Activated T-helper 2 cell treated with anti-CD3 and anti-CD28 coated beads, Interferon-gamma antibody, Interleukin-2, Interleukin-4, amounts not matched to agents 10 μg/mL and 5 μg/mL and 100 μg/mL, durations not matched to agents 14 hours and 24 hours and 36 hours (primary cell): ENCODE measurements around the gene CT47A1. TPM values are rescaled to one million over a fixed set of nuclear protein-coding genes. Genes with fewer than 3 reads are reported as not detected.
"Not testable (repeated sequence)": the region's sequence is repeated elsewhere in the genome, so short reads cannot be mapped to it uniquely, and the experiment has no call there.

ENCODE experiments used
- DNase-seq: peaks from one replicate; pipeline ENCODE4 v3.0.0; 2021; ENCODE audit warnings: low spot score
- H3K27ac Mint-ChIP-seq: one replicate; pipeline ENCODE4 v1.8.0; 2021; ENCODE audit warnings: mixed read lengths
- H3K27me3 Mint-ChIP-seq: one replicate; pipeline ENCODE4 v1.8.0; 2021; ENCODE audit warnings: low read depth, mixed read lengths
- H3K36me3 Mint-ChIP-seq: one replicate; pipeline ENCODE4 v1.8.0; 2021; ENCODE audit warnings: low read depth, mixed read lengths
- H3K4me1 Mint-ChIP-seq: one replicate; pipeline ENCODE4 v1.8.0; 2021; ENCODE audit warnings: low read depth, mixed read lengths
- H3K4me3 Mint-ChIP-seq: one replicate; pipeline ENCODE4 v1.8.0; 2021; ENCODE audit warnings: low read depth, mild to moderate bottlenecking, moderate library complexity, mixed read lengths
- H3K9me3 Mint-ChIP-seq: one replicate; pipeline ENCODE4 v1.8.0; 2021; ENCODE audit warnings: mixed read lengths
- intact Hi-C: fragments of 100-400 bp; cut with micrococcal nuclease; formaldehyde crosslinking; loops from one replicate; pipeline ENCODE4 v1.15.1; 2023
- total RNA-seq: library from RNA; stranded (reverse); gene quantifications from 2 replicates; pipeline ENCODE4 v1.2.3, GENCODE V29; 2022

The CT47A1 gene
- not detected in 2 replicates for total RNA-seq

DNA sequence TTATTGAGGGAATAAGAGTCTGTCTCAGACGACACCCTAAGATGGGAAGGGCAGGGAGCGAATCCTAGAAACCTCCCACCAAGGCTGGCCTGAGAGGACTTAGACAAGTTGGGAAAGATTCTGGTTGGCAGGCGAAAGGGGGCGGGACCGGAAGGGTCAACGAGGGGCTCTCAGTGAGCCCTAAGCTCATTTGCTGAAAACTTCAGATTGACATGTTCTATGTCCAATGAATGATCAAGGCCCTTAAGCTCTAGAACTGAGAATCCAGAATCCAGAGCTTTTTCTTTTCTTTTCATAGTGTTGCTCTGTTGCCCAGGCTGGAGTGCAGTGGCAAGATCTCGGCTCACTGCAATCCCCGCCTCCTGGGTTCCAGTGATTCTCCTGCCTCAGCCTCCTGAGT lies at the start of gene CT47A1:
Gene CT47A1 (minus strand): TSS at position 101 of the 400 bp plus-strand sequence. CDS start 231 bp downstream, outside the sequence.
- H3K9me3 Mint-ChIP-seq, DNase-seq, intact Hi-C loops, H3K4me1 Mint-ChIP-seq, H3K36me3 Mint-ChIP-seq, H3K27me3 Mint-ChIP-seq, H3K27ac Mint-ChIP-seq, H3K4me3 Mint-ChIP-seq: not testable (repeated sequence)

DNA sequence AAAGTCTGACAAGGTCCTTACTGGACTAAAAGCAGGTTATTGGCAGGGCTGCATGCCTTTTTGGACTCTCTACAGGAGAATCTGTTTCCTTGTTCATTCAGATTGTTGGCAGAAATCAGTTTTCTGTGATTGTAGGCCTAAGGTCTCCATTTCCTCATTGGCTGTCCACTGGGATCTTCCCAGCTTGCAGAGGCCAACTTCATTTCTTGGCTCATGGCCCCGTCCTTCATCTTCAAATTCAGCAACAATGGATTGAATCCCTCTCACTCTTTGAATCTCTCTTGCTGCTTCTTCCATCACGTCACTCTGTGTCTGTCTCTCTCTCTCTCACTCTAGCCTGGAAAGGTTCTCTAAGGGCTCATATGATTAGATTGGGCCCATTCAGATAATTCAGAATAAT lies 47.0 kb upstream of the CT47A1 start:
- no peak overlapping the region for H3K4me3 Mint-ChIP-seq
- intact Hi-C loops: no loop called here
- H3K27me3 Mint-ChIP-seq: no peaks in the 10 kb centered on the region
- peaks cover 7% of the 10 kb centered on the region for H3K4me1 Mint-ChIP-seq
- DNase-seq: no peak
- no peaks in the 10 kb centered on the region for H3K36me3 Mint-ChIP-seq
- no peaks in the 10 kb centered on the region for H3K9me3 Mint-ChIP-seq
- no peak overlapping the region for H3K27ac Mint-ChIP-seq

DNA sequence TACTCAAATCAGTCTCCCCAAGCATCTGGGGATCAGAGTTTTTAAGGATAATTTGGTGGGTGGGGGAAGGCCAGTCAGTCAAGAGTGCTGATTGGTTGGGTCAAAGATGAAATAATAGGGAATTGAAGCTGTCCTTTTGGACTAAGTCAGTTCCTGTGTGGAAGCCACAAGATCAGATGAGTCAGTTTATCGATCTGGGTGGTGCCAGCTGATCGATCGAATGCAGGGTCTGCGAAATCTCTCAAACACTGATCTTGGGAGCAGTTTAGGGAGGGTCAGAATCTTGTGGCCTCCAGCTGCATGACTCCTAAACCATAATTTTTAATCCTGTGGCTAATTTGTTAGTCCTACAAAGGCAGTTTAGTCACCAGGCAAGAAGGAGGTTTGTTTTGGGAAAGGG lies 44.5 kb upstream of the CT47A1 start:
- H3K4me1 Mint-ChIP-seq: no peaks in the 10 kb centered on the region
- H3K9me3 Mint-ChIP-seq: no peaks in the 10 kb centered on the region
- no peaks in the 10 kb centered on the region for H3K27me3 Mint-ChIP-seq
- H3K4me3 Mint-ChIP-seq: no peak overlapping the region
- intact Hi-C loops: no loop called here
- no peaks in the 10 kb centered on the region for H3K36me3 Mint-ChIP-seq
- DNase-seq: no peak
- no peak overlapping the region for H3K27ac Mint-ChIP-seq

DNA sequence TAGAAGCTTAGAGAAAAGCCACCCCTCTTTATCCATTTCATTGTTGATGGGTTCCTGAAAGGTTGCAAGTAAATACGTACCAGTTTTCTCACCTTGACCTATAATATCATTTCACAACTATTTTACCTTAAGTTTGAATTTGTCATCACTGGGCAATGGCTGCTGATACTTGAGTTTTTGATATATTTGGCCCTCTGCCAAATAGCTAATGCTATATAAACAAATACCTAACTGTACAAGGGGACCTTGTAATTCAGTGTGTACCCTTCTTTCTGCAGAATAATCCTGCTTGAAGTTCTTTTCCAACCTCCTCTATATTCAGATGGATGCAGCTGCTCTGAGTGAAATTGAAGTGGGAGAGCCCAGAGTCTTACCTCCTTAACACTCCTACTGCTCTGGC lies 42.9 kb upstream of the CT47A1 start:
- Mint-ChIP-seq H3K36me3 (no peaks in the 10 kb centered on the region), H3K9me3 (no peaks in the 10 kb centered on the region), H3K4me3 (no peak overlapping the region), H3K27me3 (no peaks in the 10 kb centered on the region), H3K4me1 (no peaks in the 10 kb centered on the region), H3K27ac (no peak overlapping the region)
- intact Hi-C loops: no loop called here
- no peak for DNase-seq

DNA sequence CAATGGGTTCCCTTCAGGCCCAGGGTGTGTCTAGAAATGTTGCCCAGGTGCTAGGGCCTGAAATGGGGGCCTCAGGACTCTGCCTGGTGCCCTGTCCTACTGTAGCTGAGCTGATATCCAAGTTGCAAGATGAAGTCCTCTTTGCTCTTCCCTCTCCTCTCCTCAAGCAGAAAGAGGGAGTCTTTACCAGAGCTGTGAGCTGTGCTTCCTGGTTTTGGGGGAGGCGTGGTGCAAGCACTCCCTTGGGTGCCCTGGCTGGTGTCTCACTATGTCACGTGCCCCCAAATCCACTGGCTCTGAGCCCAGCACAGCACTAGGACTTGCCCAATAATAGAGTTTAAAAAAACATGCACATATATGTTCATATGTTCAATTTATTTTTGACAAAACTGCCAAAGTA lies 29.3 kb upstream of the CT47A1 start:
- DNase-seq: no peak
- no peaks in the 10 kb centered on the region for H3K27me3 Mint-ChIP-seq
- H3K27ac Mint-ChIP-seq: no peak overlapping the region
- no peaks in the 10 kb centered on the region for H3K9me3 Mint-ChIP-seq
- intact Hi-C loops: no loop called here
- no peak overlapping the region for H3K4me3 Mint-ChIP-seq
- H3K36me3 Mint-ChIP-seq: no peaks in the 10 kb centered on the region
- no peaks in the 10 kb centered on the region for H3K4me1 Mint-ChIP-seq

DNA sequence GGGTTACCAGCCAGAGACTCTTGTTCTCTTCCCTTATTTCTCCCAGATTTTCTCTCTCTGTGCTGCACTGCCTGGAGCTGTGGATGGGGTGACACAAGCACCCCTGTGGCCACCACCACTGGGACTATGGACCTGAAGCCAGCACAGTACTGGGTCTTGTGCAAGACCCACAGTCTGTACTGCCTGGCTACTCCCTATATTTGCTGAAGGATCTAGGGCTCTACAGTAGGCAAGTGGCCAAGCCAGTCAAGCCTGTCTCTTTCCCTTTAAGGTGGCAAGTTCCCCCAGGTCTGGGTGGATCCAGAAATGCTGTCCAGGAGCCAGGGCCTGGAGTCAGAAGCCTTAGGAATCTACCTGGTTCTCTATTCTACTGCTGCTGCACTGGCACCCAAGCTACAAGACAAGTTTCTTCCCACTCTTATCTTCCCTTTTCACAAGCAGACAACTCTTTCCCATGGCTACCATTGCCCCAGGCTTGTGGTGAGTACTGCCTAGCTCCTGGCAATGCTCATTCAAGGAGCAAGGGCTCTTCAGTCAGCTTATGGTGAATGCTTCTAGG lies 28.4 kb upstream of the CT47A1 start:
- intact Hi-C loops: no loop called here
- Mint-ChIP-seq H3K9me3 (no peaks in the 10 kb centered on the region), H3K27me3 (no peaks in the 10 kb centered on the region), H3K4me1 (no peaks in the 10 kb centered on the region), H3K36me3 (no peaks in the 10 kb centered on the region), H3K27ac (no peak overlapping the region), H3K4me3 (no peak overlapping the region)
- DNase-seq: no peak

DNA sequence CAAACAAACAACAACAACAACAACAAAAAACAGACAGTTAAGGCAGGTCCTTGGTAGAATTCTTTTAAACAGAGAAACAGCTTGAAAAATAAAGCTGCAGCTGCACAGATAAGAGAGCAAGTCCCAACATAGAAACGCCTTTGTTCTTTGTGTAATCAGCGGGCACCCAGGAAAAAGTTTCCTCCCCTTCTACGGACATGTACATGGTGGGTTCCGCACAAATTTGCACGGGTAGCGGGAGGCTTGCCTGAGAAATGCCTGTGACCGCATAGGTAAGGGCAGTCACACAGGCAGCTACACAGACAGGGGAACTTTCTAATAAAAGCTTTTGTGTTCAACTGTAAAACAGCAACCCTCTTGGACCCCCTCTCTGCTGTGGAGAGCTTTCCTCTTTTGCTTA lies 25.7 kb upstream of the CT47A1 start:
- Mint-ChIP-seq H3K36me3 (no peaks in the 10 kb centered on the region), H3K27me3 (no peaks in the 10 kb centered on the region), H3K4me3 (no peak overlapping the region), H3K9me3 (peaks cover under 1% of the 10 kb centered on the region), H3K4me1 (peaks cover 4% of the 10 kb centered on the region), H3K27ac (no peak overlapping the region)
- DNase-seq: no peak
- intact Hi-C loops: no loop called here

DNA sequence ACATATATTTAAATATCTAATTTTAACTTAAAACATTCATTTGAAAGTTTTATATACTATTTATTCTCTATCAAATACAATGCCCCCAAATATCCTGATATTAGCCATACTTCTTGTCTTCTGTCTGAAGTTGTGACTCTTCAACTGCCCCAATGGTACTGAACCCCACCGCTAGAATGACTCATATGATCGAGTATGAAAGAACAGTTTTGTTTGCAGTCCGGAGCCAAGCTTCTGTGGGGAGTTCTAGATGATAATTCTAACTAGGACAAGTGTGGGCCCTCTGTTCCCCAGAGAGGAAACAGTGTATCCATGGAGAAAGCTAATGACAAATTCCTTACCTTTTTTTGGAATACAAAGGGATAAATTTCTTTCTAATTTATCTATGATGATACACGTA lies 24.7 kb upstream of the CT47A1 start:
- H3K27me3 Mint-ChIP-seq: no peaks in the 10 kb centered on the region
- peaks cover 4% of the 10 kb centered on the region for H3K9me3 Mint-ChIP-seq
- intact Hi-C loops: no loop called here
- H3K4me1 Mint-ChIP-seq: peaks cover 4% of the 10 kb centered on the region
- no peaks in the 10 kb centered on the region for H3K36me3 Mint-ChIP-seq
- H3K27ac Mint-ChIP-seq: no peak overlapping the region
- no peak for DNase-seq
- H3K4me3 Mint-ChIP-seq: no peak overlapping the region

DNA sequence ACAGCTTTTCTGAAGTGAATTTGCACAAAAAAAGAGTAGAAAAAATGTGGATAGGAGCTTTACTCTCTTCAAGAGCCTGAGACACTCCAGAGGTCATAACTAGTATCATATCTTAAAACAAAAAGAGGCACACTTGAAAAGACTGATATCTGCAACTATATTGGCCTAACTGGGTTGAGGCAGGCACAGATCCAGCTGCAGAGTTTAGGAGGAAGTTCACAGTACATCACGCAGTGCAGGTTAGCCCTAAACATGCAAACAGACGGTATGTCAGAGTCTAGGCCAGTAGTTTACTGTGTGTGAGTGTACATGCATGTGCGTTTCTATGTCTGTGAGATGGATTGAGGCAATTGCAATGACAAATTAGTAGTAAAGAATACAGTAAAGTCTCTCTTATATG lies 24.2 kb upstream of the CT47A1 start:
- peaks cover 4% of the 10 kb centered on the region for H3K9me3 Mint-ChIP-seq
- H3K4me1 Mint-ChIP-seq: peaks cover 4% of the 10 kb centered on the region
- no peak overlapping the region for H3K4me3 Mint-ChIP-seq
- intact Hi-C loops: no loop called here
- H3K36me3 Mint-ChIP-seq: no peaks in the 10 kb centered on the region
- no peak overlapping the region for H3K27ac Mint-ChIP-seq
- H3K27me3 Mint-ChIP-seq: no peaks in the 10 kb centered on the region
- DNase-seq: no peak

DNA sequence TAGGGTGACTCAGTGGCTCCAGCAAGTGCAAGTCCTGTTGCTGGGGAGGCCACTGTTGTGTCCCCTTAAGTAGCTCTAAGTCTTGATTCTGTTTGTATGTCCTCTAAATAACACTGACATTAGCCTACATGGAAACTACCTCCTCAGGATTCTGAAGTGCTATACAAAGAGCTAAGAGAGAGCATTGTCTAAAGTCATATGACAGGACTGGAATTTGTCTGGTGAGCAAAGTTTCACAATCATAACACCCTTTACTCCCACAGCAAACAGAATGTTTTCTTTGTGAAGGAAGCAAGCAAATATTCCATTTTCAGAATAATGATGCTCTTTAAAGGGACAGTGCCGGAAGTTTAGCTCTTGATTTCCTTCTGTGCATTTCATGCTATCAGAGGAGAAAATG lies 23.4 kb upstream of the CT47A1 start:
- peaks cover 4% of the 10 kb centered on the region for H3K4me1 Mint-ChIP-seq

DNA sequence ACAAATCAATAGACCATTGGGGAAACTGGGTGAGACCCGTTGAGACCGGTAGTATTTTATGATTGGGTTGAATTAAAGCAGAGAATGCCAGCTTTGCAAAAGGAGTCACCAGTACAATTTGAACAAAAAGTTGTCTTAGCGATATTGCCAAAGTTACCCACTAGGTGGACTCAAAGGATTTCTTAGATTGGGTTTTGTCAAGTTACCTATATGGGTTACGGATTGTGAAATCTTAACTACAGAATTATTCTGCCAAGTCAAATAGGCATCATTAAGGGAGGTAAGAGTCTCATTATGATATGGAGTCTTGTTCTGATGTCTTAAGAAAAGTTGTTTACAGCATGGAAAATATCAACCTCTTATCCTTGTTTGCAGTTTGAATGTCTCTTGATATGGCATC lies 15.0 kb upstream of the CT47A1 start:
- H3K27me3 Mint-ChIP-seq: no peaks in the 10 kb centered on the region
- H3K4me1 Mint-ChIP-seq: peaks cover 8% of the 10 kb centered on the region
- no peaks in the 10 kb centered on the region for H3K9me3 Mint-ChIP-seq
- no peak overlapping the region for H3K27ac Mint-ChIP-seq
- no peaks in the 10 kb centered on the region for H3K36me3 Mint-ChIP-seq
- intact Hi-C loops: no loop called here
- no peak for DNase-seq
- no peak overlapping the region for H3K4me3 Mint-ChIP-seq

More for the DNA sequence above, 23.4 kb upstream of the CT47A1 start:
- H3K27me3 Mint-ChIP-seq: no peaks in the 10 kb centered on the region
- H3K27ac Mint-ChIP-seq: no peak overlapping the region
- peaks cover 4% of the 10 kb centered on the region for H3K9me3 Mint-ChIP-seq
- H3K4me3 Mint-ChIP-seq: no peak overlapping the region
- H3K36me3 Mint-ChIP-seq: no peaks in the 10 kb centered on the region
- intact Hi-C loops: no loop called here
- DNase-seq: no peak

DNA sequence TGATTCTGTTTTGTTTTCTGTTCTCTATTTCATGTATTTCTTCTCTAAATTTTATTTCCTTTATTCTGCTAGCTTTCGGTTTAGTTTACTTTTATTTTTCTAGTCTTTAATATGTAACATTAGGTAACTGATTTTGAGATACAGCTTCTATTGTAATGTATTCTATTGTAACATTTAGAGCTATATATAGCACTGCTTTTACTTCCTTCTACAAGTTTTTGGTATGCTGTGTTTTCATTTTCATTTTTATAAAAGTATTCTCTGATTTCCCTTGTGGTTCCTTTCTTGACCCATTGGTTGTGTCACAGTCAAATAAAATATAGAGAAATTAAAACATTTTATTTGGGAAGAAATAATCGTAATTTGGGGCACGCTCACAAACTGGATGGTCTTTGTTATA lies 13.9 kb upstream of the CT47A1 start:
- Mint-ChIP-seq H3K4me3 (no peak overlapping the region), H3K4me1 (peaks cover 8% of the 10 kb centered on the region), H3K36me3 (no peaks in the 10 kb centered on the region), H3K9me3 (no peaks in the 10 kb centered on the region), H3K27ac (no peak overlapping the region), H3K27me3 (no peaks in the 10 kb centered on the region)
- no peak for DNase-seq
- intact Hi-C loops: no loop called here

DNA sequence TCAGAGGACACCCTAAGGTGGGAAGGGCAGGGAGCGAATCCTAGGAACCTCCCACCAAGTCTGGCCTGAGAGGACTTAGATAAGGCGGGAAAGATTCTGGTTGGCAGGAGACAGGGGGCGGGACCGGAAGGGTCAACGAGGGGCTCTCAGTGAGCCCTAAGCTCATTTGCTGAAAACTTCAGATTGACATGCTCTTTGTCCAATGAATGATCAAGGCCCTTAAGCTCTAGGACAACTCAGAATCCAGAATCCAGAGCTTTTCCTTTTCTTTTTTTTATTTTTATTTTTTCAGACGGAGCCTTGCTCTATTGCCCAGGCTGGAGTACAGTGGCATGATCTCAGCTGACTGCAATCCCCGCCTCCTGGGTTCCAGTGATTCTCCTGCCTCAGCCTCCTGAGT lies 29.1 kb downstream of the CT47A1 start, which contains the start of gene CT47A7:
Gene CT47A7 (minus strand): TSS at position 101 of the 400 bp plus-strand sequence. CDS start 255 bp downstream, outside the sequence.
- not testable (repeated sequence) for H3K36me3 Mint-ChIP-seq, H3K4me1 Mint-ChIP-seq

More for the DNA sequence above, 29.1 kb downstream of the CT47A1 start, which contains the start of gene CT47A7:
- H3K27me3 Mint-ChIP-seq, H3K9me3 Mint-ChIP-seq, H3K27ac Mint-ChIP-seq, H3K4me3 Mint-ChIP-seq, DNase-seq, intact Hi-C loops: not testable (repeated sequence)
